ENCODE measurements around the gene LRRC10B. TPM values are rescaled to one million over a fixed set of nuclear protein-coding genes. Genes with fewer than 3 reads are reported as not detected.

The LRRC10B gene
- total and polyA plus RNA-seq, 2 experiments from 2014 or later = 0.43 to 0.68 TPM

- H3K79me2 ChIP-seq = no peaks in the 10 kb centered on the region
- no peak overlapping the region for H3K4me2 ChIP-seq
- no peaks in the 10 kb centered on the region for H3K9me2 ChIP-seq (replicated peaks; ENCODE audit: insufficient read depth)
- H4K20me1 ChIP-seq (ENCODE audit: insufficient read depth, poor library complexity, severe bottlenecking) = no peaks in the 10 kb centered on the region
- no peak overlapping the region for H2AFZ ChIP-seq
- H3K4me3 ChIP-seq = no peak overlapping the region
- TF ChIP-seq EZH2phosphoT487 (IDR thresholded peaks at IDR 0.05; ENCODE audit: low read depth, severe bottlenecking, unreplicated experiment) (no peak), EZH2 (IDR thresholded peaks at IDR 0.05; ENCODE audit: borderline replicate concordance) (no peak), CTCF (IDR thresholded peaks at IDR 0.05; ENCODE audit: poor library complexity) (peak; percentile 55)
- H3K36me3 ChIP-seq (replicated peaks; ENCODE audit: insufficient read depth, low read depth) = no peaks in the 10 kb centered on the region
- peak overlapping the region; percentile 50 for H3K27ac ChIP-seq
- WGBS (ENCODE audit: low lambda C conversion rate, missing lambda C conversion rate) = 85% methylated on average over 10 of the region's 10 CpGs
- no peaks in the 10 kb centered on the region for H3K27me3 ChIP-seq
- peak; percentile 60 for DNase-seq (ENCODE audit: low spot score)
- no peaks in the 10 kb centered on the region for H3K9me3 ChIP-seq (ENCODE audit: low read depth)
- H3K4me1 ChIP-seq (ENCODE audit: insufficient read depth) = peaks cover 23% of the 10 kb centered on the region
Measured at GRCh38 chr11:61532134-61533038, 23.8 kb downstream of the LRRC10B start.

DNA sequence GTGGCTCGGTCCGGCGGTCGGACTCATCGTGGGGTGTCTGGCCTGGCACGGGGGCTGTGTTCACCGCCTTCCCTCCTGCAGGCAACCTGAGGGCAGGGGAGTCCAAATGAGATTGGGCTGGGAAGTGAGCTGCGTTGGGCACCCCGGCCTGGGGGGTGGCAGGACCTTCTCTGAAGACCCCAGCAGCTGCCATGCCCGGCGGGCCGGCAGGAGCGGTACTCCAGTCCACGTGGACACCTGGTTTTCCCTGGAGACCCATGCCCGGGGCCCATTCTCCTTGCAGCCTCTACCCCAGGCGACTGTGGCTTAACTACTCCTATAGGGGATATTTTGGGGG is 24.5 kb downstream of the LRRC10B start:
- 90% methylated on average over 15 of the region's 16 CpGs for WGBS (ENCODE audit: low lambda C conversion rate, missing lambda C conversion rate)
- Histone ChIP-seq H3K27ac (peak overlapping the region; percentile 50), H4K20me1 (ENCODE audit: insufficient read depth, poor library complexity, severe bottlenecking) (no peaks in the 10 kb centered on the region)

DNA sequence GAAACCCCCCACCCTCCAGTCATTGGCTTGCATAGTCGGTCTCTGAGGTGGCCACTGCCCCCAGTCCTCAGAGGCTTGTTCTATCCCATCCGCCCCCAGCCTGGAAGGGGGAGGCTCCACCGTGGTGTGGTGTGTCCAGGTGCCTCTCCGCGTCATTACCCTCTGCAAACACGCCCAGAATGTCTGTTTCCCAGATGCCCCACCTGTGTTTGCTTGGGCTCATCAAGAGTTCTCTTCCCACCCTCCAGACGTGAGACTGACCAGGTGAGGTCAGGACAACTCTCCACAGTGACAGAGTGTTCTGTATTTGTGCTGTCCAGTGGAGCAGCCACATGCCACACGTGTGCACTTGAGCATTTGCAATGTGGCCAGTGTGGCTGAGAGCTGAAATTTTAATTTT is 24.9 kb downstream of the LRRC10B start:
- H3K27ac ChIP-seq = peak overlapping the region; percentile 50
- no peaks in the 10 kb centered on the region for H3K36me3 ChIP-seq (replicated peaks; ENCODE audit: insufficient read depth, low read depth)
- no peaks in the 10 kb centered on the region for H4K20me1 ChIP-seq (ENCODE audit: insufficient read depth, poor library complexity, severe bottlenecking)
- H3K79me2 ChIP-seq = no peaks in the 10 kb centered on the region
- H3K9me2 ChIP-seq (replicated peaks; ENCODE audit: insufficient read depth) = no peaks in the 10 kb centered on the region
- H2AFZ ChIP-seq = no peak overlapping the region
- DNase-seq (ENCODE audit: low spot score) = peak; percentile 67
- no peaks in the 10 kb centered on the region for H3K27me3 ChIP-seq
- H3K4me2 ChIP-seq = no peak overlapping the region
- H3K9me3 ChIP-seq (ENCODE audit: low read depth) = no peaks in the 10 kb centered on the region
- no peak overlapping the region for H3K4me3 ChIP-seq
- WGBS (ENCODE audit: low lambda C conversion rate, missing lambda C conversion rate) = 68% methylated on average over 7 of the region's 8 CpGs
- no peak for TF ChIP-seq EZH2phosphoT487 (IDR thresholded peaks at IDR 0.05; ENCODE audit: low read depth, severe bottlenecking, unreplicated experiment)
- TF ChIP-seq CTCF (IDR thresholded peaks at IDR 0.05; ENCODE audit: poor library complexity) = no peak
- no peak for TF ChIP-seq EZH2 (IDR thresholded peaks at IDR 0.05; ENCODE audit: borderline replicate concordance)
- H3K4me1 ChIP-seq (ENCODE audit: insufficient read depth) = peaks cover 23% of the 10 kb centered on the region

More for the DNA sequence above, 24.5 kb downstream of the LRRC10B start:
- Histone ChIP-seq H3K27me3 (no peaks in the 10 kb centered on the region), H3K9me2 (replicated peaks; ENCODE audit: insufficient read depth) (no peaks in the 10 kb centered on the region), H3K79me2 (no peaks in the 10 kb centered on the region), H2AFZ (no peak overlapping the region), H3K9me3 (ENCODE audit: low read depth) (no peaks in the 10 kb centered on the region), H3K36me3 (replicated peaks; ENCODE audit: insufficient read depth, low read depth) (no peaks in the 10 kb centered on the region), H3K4me1 (ENCODE audit: insufficient read depth) (peaks cover 23% of the 10 kb centered on the region), H3K4me3 (no peak overlapping the region), H3K4me2 (no peak overlapping the region)
- DNase-seq (ENCODE audit: low spot score) = no peak
- no peak for TF ChIP-seq EZH2 (IDR thresholded peaks at IDR 0.05; ENCODE audit: borderline replicate concordance)
- no peak for TF ChIP-seq CTCF (IDR thresholded peaks at IDR 0.05; ENCODE audit: poor library complexity)
- TF ChIP-seq EZH2phosphoT487 (IDR thresholded peaks at IDR 0.05; ENCODE audit: low read depth, severe bottlenecking, unreplicated experiment) = no peak
